HCT116 (cell line): ENCODE measurements around the gene ID3. TPM values are rescaled to one million over a fixed set of nuclear protein-coding genes. Genes with fewer than 3 reads are reported as not detected.

Experiments
- ATAC-seq: fragments of 200-7000 bp; cut with Tn5 transposase; 2 replicates; pipeline ENCODE4 v1.9.1; 2020; ENCODE audit warnings: mild to moderate bottlenecking, moderate library complexity
- BruUV-seq: library from RNA; stranded (reverse); fragments of 400-500 nt; replicated peaks from 2 replicates; lab custom pipeline; 2021; lab: Mats Ljungman, UMichigan
- CTCF ChIA-PET: fragments of 300-600 bp; sonication (Branson Sonifier 250); formaldehyde crosslinking; loops from one replicate; lab custom pipeline; 2021; ENCODE audit warnings: antibody characterized with exemption; lab: Charles Lee
- POLR2A ChIA-PET: fragments of 300-600, 350-600 bp; sonication (Branson Sonifier 250); formaldehyde crosslinking; loops from one replicate; lab custom pipeline; 2021; ENCODE audit warnings: antibody characterized with exemption; lab: Charles Lee
- RAD21 ChIA-PET, 2 experiments: fragments of 300-600 bp; sonication (Branson Sonifier 250); formaldehyde crosslinking; loops; one replicate each; lab custom pipeline; 2023; ENCODE audit warnings: low total read pairs in 2 of 2; ENCODE audit not compliant: uncharacterized antibody in 2 of 2, unreplicated experiment in 2 of 2, low non-redundant PET in 1 of 2; lab: Charles Lee
- DNase-seq: peaks from one replicate; pipeline ENCODE4 v3.0.0-alpha.2; 2010; ENCODE audit warnings: low read depth, low spot score
- H2AFZ ChIP-seq: fragments of 200-600 bp; shearing (Covaris generic), sonication (generic); 2 replicates; pipeline ENCODE4 v1.6.1; 2017; ENCODE audit warnings: low read depth, mixed run types, mixed read lengths, antibody characterized with exemption, low read length; ENCODE audit not compliant: poor library complexity, severe bottlenecking
- H3K27ac ChIP-seq: 2 replicates; pipeline ENCODE4 v1.5.1; 2012; ENCODE audit warnings: low read depth, low read length
- H3K27me3 ChIP-seq: fragments of 200-600 bp; sonication (generic); 2 replicates; pipeline ENCODE4 v1.6.1; 2016; ENCODE audit warnings: mixed run types, low read length, mixed read lengths; ENCODE audit not compliant: insufficient read depth
- H3K36me3 ChIP-seq, 2 experiments: fragments of 200-500 bp in 1 of 2; fragments of 200-600 bp in 1 of 2; sonication (Bioruptor generic) in 1 of 2; sonication (generic) in 1 of 2; 2 replicates each; pipeline versions ENCODE4 v1.5.1 to v1.6.1; 2014 to 2016; ENCODE audit warnings: low read length in 2 of 2, inconsistent platforms in 1 of 2, mixed read lengths in 1 of 2, mixed run types in 1 of 2; ENCODE audit not compliant: insufficient read depth in 2 of 2, control insufficient read depth in 1 of 2
- H3K4me1 ChIP-seq, 2 experiments: fragments of 200-600 bp in 1 of 2; sonication (generic) in 1 of 2; 2 replicates each; pipeline versions ENCODE4 v1.5.1 to v1.6.1; 2012 to 2017; ENCODE audit warnings: low read length in 2 of 2, inconsistent platforms in 1 of 2, mild to moderate bottlenecking in 1 of 2, mixed read lengths in 1 of 2, mixed run types in 1 of 2, moderate library complexity in 1 of 2; ENCODE audit not compliant: insufficient read depth in 2 of 2, control insufficient read depth in 1 of 2
- H3K4me2 ChIP-seq: fragments of 200-600 bp; sonication (generic); 2 replicates; pipeline ENCODE4 v1.6.1; 2017; ENCODE audit warnings: mixed run types, low read length, mixed read lengths
- H3K4me3 ChIP-seq, 2 experiments: fragments of 200-600 bp in 1 of 2; sonication (generic) in 1 of 2; replicated peaks in 1 of 2; 2 replicates each; pipeline ENCODE4 v1.5.1; 2011 to 2016; ENCODE audit warnings: low read length in 2 of 2, control low read depth in 1 of 2, low read depth in 1 of 2, mild to moderate bottlenecking in 1 of 2, mixed read lengths in 1 of 2, mixed run types in 1 of 2
- H3K79me2 ChIP-seq: fragments of 200-600 bp; sonication (generic); 2 replicates; pipeline ENCODE4 v1.6.1; 2017; ENCODE audit warnings: mild to moderate bottlenecking, mixed run types, low read length, moderate library complexity, mixed read lengths; ENCODE audit not compliant: insufficient read depth
- H3K9ac ChIP-seq: fragments of 200-600 bp; sonication (generic); 2 replicates; pipeline ENCODE4 v1.6.1; 2016; ENCODE audit warnings: low read length, mixed read lengths
- H3K9me2 ChIP-seq: fragments of 200-600 bp; sonication (generic), shearing (Covaris generic); 2 replicates; pipeline ENCODE4 v1.6.1; 2017; ENCODE audit warnings: mixed run types, mild to moderate bottlenecking, moderate library complexity; ENCODE audit not compliant: insufficient read depth
- H3K9me3 ChIP-seq, 2 experiments: fragments of 200-500 bp in 1 of 2; fragments of 200-600 bp in 1 of 2; sonication (Bioruptor generic) in 1 of 2; sonication (generic) in 1 of 2; 2 replicates each; pipeline ENCODE4 v1.6.1; 2014 to 2017; ENCODE audit warnings: low read length in 2 of 2, mixed read lengths in 2 of 2, inconsistent platforms in 1 of 2, low read depth in 1 of 2, mild to moderate bottlenecking in 1 of 2, mixed run types in 1 of 2, moderate library complexity in 1 of 2; ENCODE audit not compliant: control insufficient read depth in 1 of 2, insufficient read depth in 1 of 2
- H4K20me1 ChIP-seq: fragments of 200-600 bp; sonication (generic), shearing (Covaris generic); 2 replicates; pipeline ENCODE4 v1.6.1; 2017; ENCODE audit warnings: mixed run types, mild to moderate bottlenecking, moderate library complexity; ENCODE audit not compliant: insufficient read depth
- ATF3 ChIP-seq: IDR thresholded peaks from 2 replicates; pipeline ENCODE4 v1.6.1; 2012
- CEBPB ChIP-seq: IDR thresholded peaks from 2 replicates; pipeline ENCODE4 v1.6.1; 2012; ENCODE audit warnings: low read depth
- EGR1 ChIP-seq: IDR thresholded peaks from 2 replicates; pipeline ENCODE4 v1.6.1; 2012; ENCODE audit warnings: low read depth
- ELF1 ChIP-seq: IDR thresholded peaks from 2 replicates; pipeline ENCODE4 v1.6.1; 2012; ENCODE audit warnings: low read depth, borderline replicate concordance
- EZH2 ChIP-seq: fragments of 200-600 bp; sonication (generic); IDR thresholded peaks from 2 replicates; pipeline ENCODE4 v1.6.1; 2017; ENCODE audit warnings: antibody characterized with exemption, mixed run types
- EZH2phosphoT487 ChIP-seq: fragments of 200-600 bp; IDR thresholded peaks from 2 replicates; pipeline ENCODE4 v1.6.1; 2018; ENCODE audit warnings: antibody characterized with exemption, borderline replicate concordance
- JUND ChIP-seq: IDR thresholded peaks from 2 replicates; pipeline ENCODE4 v1.6.1; 2012
- POLR2A ChIP-seq: IDR thresholded peaks from 2 replicates; pipeline ENCODE4 v1.7.0; 2011; ENCODE audit warnings: borderline replicate concordance; ENCODE audit not compliant: insufficient read depth, insufficient read length; ENCODE audit errors: extremely low read depth
- POLR2AphosphoS5 ChIP-seq: IDR thresholded peaks from 2 replicates; pipeline ENCODE4 v1.6.1; 2011; ENCODE audit warnings: mild to moderate bottlenecking, low read depth, low read length, moderate library complexity
- REST ChIP-seq: IDR thresholded peaks from 2 replicates; pipeline ENCODE4 v1.6.1; 2012; ENCODE audit warnings: low read depth
- SRF ChIP-seq: IDR thresholded peaks from 2 replicates; pipeline ENCODE4 v1.6.1; 2012; ENCODE audit warnings: low read depth
- YY1 ChIP-seq: IDR thresholded peaks from 2 replicates; pipeline ENCODE4 v1.6.1; 2011; ENCODE audit warnings: low read length, low read depth, moderate library complexity, mild to moderate bottlenecking; ENCODE audit not compliant: insufficient replicate concordance; ENCODE audit errors: extremely low read depth
- intact Hi-C: fragments of 100-400 bp; cut with micrococcal nuclease; formaldehyde crosslinking; loops from 2 replicates; pipeline ENCODE4 v1.10.0; 2022
- total RNA-seq: library from RNA; stranded (reverse); gene quantifications from one replicate; pipeline ENCODE4 v1.2.1, GENCODE V29; 2021; ENCODE audit not compliant: unreplicated experiment
- TF ChIP-seq, protein P1 (sequence below), 3 experiments: fragments of 200-600 bp in 1 of 3; sonication (generic) in 1 of 3; IDR thresholded peaks in 2 of 3; conservative IDR thresholded peaks in 1 of 3; 2 replicates each; pipeline ENCODE4 v1.5.1; 2012 to 2017; ENCODE audit warnings: low read depth in 2 of 3, low read length in 2 of 3, antibody characterized with exemption in 1 of 3, borderline replicate concordance in 1 of 3, control low read depth in 1 of 3, mild to moderate bottlenecking in 1 of 3, mixed read lengths in 1 of 3, mixed run types in 1 of 3, moderate library complexity in 1 of 3; ENCODE audit not compliant: insufficient read depth in 1 of 3

Gene ID3
- total RNA-seq, 1 experiment from 2014 or later: 183 TPM

GRCh38 chr1:23591460-23592208, 32.3 kb upstream of the ID3 start:
- H3K4me2 ChIP-seq: 0 out of 2 replicates have a peak overlapping the region, but pooled peaks have one; percentile 19
- CTCF ChIA-PET: interaction anchor here (1.3 to 1.4 kb wide), 2 partner anchors 15 to 46 kb away, joined by 3 to 4 read pairs; no protein-coding TSS in a partner anchor
- H3K4me1 ChIP-seq: peaks cover 17 to 40% of the 10 kb centered on the region in 2 experiments
- no peaks in the 10 kb centered on the region for H4K20me1 ChIP-seq
- no peak for TF ChIP-seq CEBPB
- no peaks in the 10 kb centered on the region for H3K36me3 ChIP-seq
- H2AFZ ChIP-seq: no peak overlapping the region
- H3K27ac ChIP-seq: no peak overlapping the region
- H3K9ac ChIP-seq: no peak overlapping the region
- no peak for DNase-seq
- POLR2A ChIA-PET: interaction anchor here (1.2 kb wide), 1 partner anchor 14 kb away, joined by 4 read pairs; no protein-coding TSS in a partner anchor
- no peak overlapping the region for H3K4me3 ChIP-seq
- intact Hi-C loops: no loop called here
- RAD21 ChIA-PET: no interaction called here
- ATAC-seq: no peak
- H3K79me2 ChIP-seq: no peaks in the 10 kb centered on the region
- no peaks in the 10 kb centered on the region for H3K9me2 ChIP-seq
- BruUV-seq: no TSS peak
- no peaks in the 10 kb centered on the region for H3K9me3 ChIP-seq
- H3K27me3 ChIP-seq: no peaks in the 10 kb centered on the region

GRCh38 chr1:23590058-23590783, 30.9 kb upstream of the ID3 start:
- Histone ChIP-seq H3K9ac (no peak overlapping the region), H3K4me1 (peaks cover 22 to 49% of the 10 kb centered on the region in 2 experiments), H3K9me2 (no peaks in the 10 kb centered on the region), H3K79me2 (no peaks in the 10 kb centered on the region), H4K20me1 (no peaks in the 10 kb centered on the region), H2AFZ (no peak overlapping the region), H3K9me3 (no peaks in the 10 kb centered on the region), H3K27ac (no peak overlapping the region), H3K4me2 (no peak overlapping the region), H3K36me3 (no peaks in the 10 kb centered on the region), H3K27me3 (no peaks in the 10 kb centered on the region), H3K4me3 (no peak overlapping the region)
- RAD21 ChIA-PET: no interaction called here
- BruUV-seq: no TSS peak
- ATAC-seq (no peak), DNase-seq (no peak)
- CTCF ChIA-PET: no interaction called here
- intact Hi-C loops: no loop called here
- POLR2A ChIA-PET: no interaction called here
- TF ChIP-seq, protein P1, sequence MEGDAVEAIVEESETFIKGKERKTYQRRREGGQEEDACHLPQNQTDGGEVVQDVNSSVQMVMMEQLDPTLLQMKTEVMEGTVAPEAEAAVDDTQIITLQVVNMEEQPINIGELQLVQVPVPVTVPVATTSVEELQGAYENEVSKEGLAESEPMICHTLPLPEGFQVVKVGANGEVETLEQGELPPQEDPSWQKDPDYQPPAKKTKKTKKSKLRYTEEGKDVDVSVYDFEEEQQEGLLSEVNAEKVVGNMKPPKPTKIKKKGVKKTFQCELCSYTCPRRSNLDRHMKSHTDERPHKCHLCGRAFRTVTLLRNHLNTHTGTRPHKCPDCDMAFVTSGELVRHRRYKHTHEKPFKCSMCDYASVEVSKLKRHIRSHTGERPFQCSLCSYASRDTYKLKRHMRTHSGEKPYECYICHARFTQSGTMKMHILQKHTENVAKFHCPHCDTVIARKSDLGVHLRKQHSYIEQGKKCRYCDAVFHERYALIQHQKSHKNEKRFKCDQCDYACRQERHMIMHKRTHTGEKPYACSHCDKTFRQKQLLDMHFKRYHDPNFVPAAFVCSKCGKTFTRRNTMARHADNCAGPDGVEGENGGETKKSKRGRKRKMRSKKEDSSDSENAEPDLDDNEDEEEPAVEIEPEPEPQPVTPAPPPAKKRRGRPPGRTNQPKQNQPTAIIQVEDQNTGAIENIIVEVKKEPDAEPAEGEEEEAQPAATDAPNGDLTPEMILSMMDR (IDR thresholded peaks at IDR 0.05 in 2 of 3, conservative IDR thresholded peaks at IDR 0.05 in 1 of 3; ENCODE audit: borderline replicate concordance in 1 of 3, insufficient read depth in 1 of 3, low read depth in 2 of 3, low read length in 2 of 3): no peak
- TF ChIP-seq POLR2A (no peak), EZH2 (no peak), YY1 (no peak), ELF1 (no peak), EZH2phosphoT487 (no peak), REST (no peak), JUND (no peak), EGR1 (no peak), POLR2AphosphoS5 (no peak), SRF (no peak), ATF3 (no peak)
